Measurements from ENCODE around the gene NRP1. TPM values are rescaled to one million over a fixed set of nuclear protein-coding genes. Genes with fewer than 3 reads are reported as not detected.

NRP1 gene
- total RNA-seq, 1 experiment from 2014 or later: 3.0 TPM

GRCh38 chr10:33239257-33239656, 95.2 kb downstream of the NRP1 start (continued):
- TF ChIP-seq ZNF425 (CRISPR knock-in tag; conservative IDR thresholded peaks at IDR 0.05): no peak

- ChIA-PET CTCF (interaction anchor here (0.6 kb wide), 1 partner anchor 1721 kb away, joined by 6 read pairs; no protein-coding TSS in a partner anchor), POLR2A (no interaction called here)
- no peak for TF ChIP-seq MLX (CRISPR knock-in tag; IDR thresholded peaks at IDR 0.05)
- no peak for TF ChIP-seq ZNF263 (CRISPR knock-in tag; IDR thresholded peaks at IDR 0.05; ENCODE audit: low read depth)
- Mint-ChIP-seq H3K4me3 (no peak overlapping the region), H3K4me1 (peaks cover 11% of the 10 kb centered on the region), H3K36me3 (no peaks in the 10 kb centered on the region), H3K27ac (no peak overlapping the region), H3K9me3 (no peaks in the 10 kb centered on the region), H3K27me3 (ENCODE audit: low read depth) (no peaks in the 10 kb centered on the region)
- ATAC-seq: no peak
- no peak for DNase-seq (ENCODE audit: low spot score)
Observed at GRCh38 chr10:33238643-33239042, 95.8 kb downstream of the NRP1 start.

- ATAC-seq (no peak), DNase-seq (ENCODE audit: low spot score) (no peak)
- no peak overlapping the region; the same call in 1 of the 2 replicates for H3K27ac Mint-ChIP-seq
- ChIA-PET POLR2A (no interaction called here), CTCF (interaction anchor here (0.6 kb wide), 1 partner anchor 1722 kb away, joined by 6 read pairs; no protein-coding TSS in a partner anchor)
- no peaks in the 10 kb centered on the region for H3K36me3 Mint-ChIP-seq
- H3K4me3 Mint-ChIP-seq: no peak overlapping the region
- no peaks in the 10 kb centered on the region for H3K27me3 Mint-ChIP-seq (ENCODE audit: low read depth)
- no peaks in the 10 kb centered on the region for H3K9me3 Mint-ChIP-seq
- H3K4me1 Mint-ChIP-seq: peaks cover 11% of the 10 kb centered on the region
- TF ChIP-seq ZMAT4 (CRISPR knock-in tag; IDR thresholded peaks at IDR 0.05) (no peak), IRF2 (CRISPR knock-in tag; IDR thresholded peaks at IDR 0.05; ENCODE audit: borderline replicate concordance, low read depth) (no peak), SOX15 (CRISPR knock-in tag; IDR thresholded peaks at IDR 0.05) (no peak), PRDM15 (CRISPR knock-in tag; IDR thresholded peaks at IDR 0.05) (no peak), ZNF416 (CRISPR knock-in tag; IDR thresholded peaks at IDR 0.05) (no peak), CREM (CRISPR knock-in tag; IDR thresholded peaks at IDR 0.05) (no peak), ARID4B (CRISPR knock-in tag; IDR thresholded peaks at IDR 0.05; ENCODE audit: borderline replicate concordance) (no peak), ZNF396 (CRISPR knock-in tag; IDR thresholded peaks at IDR 0.05; ENCODE audit: borderline replicate concordance) (no peak), ZNF512 (CRISPR knock-in tag; IDR thresholded peaks at IDR 0.05; ENCODE audit: borderline replicate concordance) (no peak), ELF4 (CRISPR knock-in tag; IDR thresholded peaks at IDR 0.05; ENCODE audit: low read depth) (no peak), GABPB1 (CRISPR knock-in tag; IDR thresholded peaks at IDR 0.05) (no peak), ZNF138 (CRISPR knock-in tag; conservative IDR thresholded peaks at IDR 0.05) (no peak), FOXP4 (CRISPR knock-in tag; IDR thresholded peaks at IDR 0.05) (no peak)
Observed at GRCh38 chr10:33237736-33238624, 96.5 kb downstream of the NRP1 start.

All from WTC11 (cell line).